Suprapubic skin (tissue), 4 donors: Measurements from ENCODE around the gene COBLL1.

ENCODE experiments used
- EP300 ChIP-seq: sonication (generic); formaldehyde crosslinking; IDR thresholded peaks from one replicate; pipeline ENCODE4 v1.6.1; 2017; ENCODE audit warnings: antibody characterized with exemption
- POLR2A ChIP-seq, 2 donors: fragments of 450-650 bp; IDR thresholded peaks; one replicate each; pipeline ENCODE4 v1.6.1; 2017; ENCODE audit warnings: antibody characterized with exemption in 2 of 2, mild to moderate bottlenecking in 2 of 2, moderate library complexity in 2 of 2
- POLR2AphosphoS5 ChIP-seq, 3 donors: sonication (generic); formaldehyde crosslinking; IDR thresholded peaks; one replicate each; pipeline ENCODE4 v1.6.1; 2017; ENCODE audit warnings: antibody characterized with exemption in 3 of 3
- TF ChIP-seq, protein P1 (sequence below), 2 donors: fragments of 200-600 bp in 1 of 2; fragments of 450-650 bp in 1 of 2; sonication (generic) in 1 of 2; IDR thresholded peaks; one replicate each; pipeline ENCODE4 v1.5.1; 2016 to 2019; ENCODE audit warnings: antibody characterized with exemption in 2 of 2, mild to moderate bottlenecking in 1 of 2, moderate library complexity in 1 of 2

GRCh38 chr2:164742738-164743317 lies 98.8 kb downstream of the COBLL1 start:
- TF ChIP-seq, protein P1, sequence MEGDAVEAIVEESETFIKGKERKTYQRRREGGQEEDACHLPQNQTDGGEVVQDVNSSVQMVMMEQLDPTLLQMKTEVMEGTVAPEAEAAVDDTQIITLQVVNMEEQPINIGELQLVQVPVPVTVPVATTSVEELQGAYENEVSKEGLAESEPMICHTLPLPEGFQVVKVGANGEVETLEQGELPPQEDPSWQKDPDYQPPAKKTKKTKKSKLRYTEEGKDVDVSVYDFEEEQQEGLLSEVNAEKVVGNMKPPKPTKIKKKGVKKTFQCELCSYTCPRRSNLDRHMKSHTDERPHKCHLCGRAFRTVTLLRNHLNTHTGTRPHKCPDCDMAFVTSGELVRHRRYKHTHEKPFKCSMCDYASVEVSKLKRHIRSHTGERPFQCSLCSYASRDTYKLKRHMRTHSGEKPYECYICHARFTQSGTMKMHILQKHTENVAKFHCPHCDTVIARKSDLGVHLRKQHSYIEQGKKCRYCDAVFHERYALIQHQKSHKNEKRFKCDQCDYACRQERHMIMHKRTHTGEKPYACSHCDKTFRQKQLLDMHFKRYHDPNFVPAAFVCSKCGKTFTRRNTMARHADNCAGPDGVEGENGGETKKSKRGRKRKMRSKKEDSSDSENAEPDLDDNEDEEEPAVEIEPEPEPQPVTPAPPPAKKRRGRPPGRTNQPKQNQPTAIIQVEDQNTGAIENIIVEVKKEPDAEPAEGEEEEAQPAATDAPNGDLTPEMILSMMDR (IDR thresholded peaks at IDR 0.05) = no peak
- no peak for TF ChIP-seq POLR2A (IDR thresholded peaks at IDR 0.05)
- no peak for TF ChIP-seq POLR2AphosphoS5 (IDR thresholded peaks at IDR 0.05)
- no peak for TF ChIP-seq EP300
